ENCODE measurements around the gene SERINC2.

Gene SERINC2

GRCh38 chr1:31434101-31434871 lies 21.3 kb downstream of the SERINC2 start:
- DNase-seq (ENCODE audit: low spot score), result no peak

GRCh38 chr1:31434979-31435378 lies 22.0 kb downstream of the SERINC2 start:
- DNase-seq (ENCODE audit: low spot score), result no peak

- DNase-seq (ENCODE audit: low spot score), result no peak
Observed at GRCh38 chr1:31435471-31436409, 22.7 kb downstream of the SERINC2 start.

GRCh38 chr1:31436596-31437432 lies 23.8 kb downstream of the SERINC2 start:
- no peak for DNase-seq (ENCODE audit: low spot score)

GRCh38 chr1:31437433-31438037 lies 24.5 kb downstream of the SERINC2 start:
- no peak for DNase-seq (ENCODE audit: low spot score)

- DNase-seq (ENCODE audit: low spot score), result no peak
Observed at GRCh38 chr1:31439276-31439675, 26.3 kb downstream of the SERINC2 start.

GRCh38 chr1:31441073-31441472 lies 28.1 kb downstream of the SERINC2 start:
- no peak for DNase-seq (ENCODE audit: low spot score)

GRCh38 chr1:31441558-31441957 lies 28.5 kb downstream of the SERINC2 start:
- no peak for DNase-seq (ENCODE audit: low spot score)

GRCh38 chr1:31441970-31442647 lies 29.1 kb downstream of the SERINC2 start:
- DNase-seq (ENCODE audit: low spot score), result no peak

GRCh38 chr1:31442648-31442994 lies 29.6 kb downstream of the SERINC2 start:
- no peak for DNase-seq (ENCODE audit: low spot score)

- no peak for DNase-seq (ENCODE audit: low spot score)
Observed at GRCh38 chr1:31443673-31444072, 30.7 kb downstream of the SERINC2 start.

- no peak for DNase-seq (ENCODE audit: low spot score)
Observed at GRCh38 chr1:31444725-31445448, 31.9 kb downstream of the SERINC2 start.

GRCh38 chr1:31445951-31446350 lies 32.9 kb downstream of the SERINC2 start:
- no peak for DNase-seq (ENCODE audit: low spot score)

- no peak for DNase-seq (ENCODE audit: low spot score)
Observed at GRCh38 chr1:31447210-31447609, 34.2 kb downstream of the SERINC2 start.

GRCh38 chr1:31453384-31454079 lies 40.5 kb downstream of the SERINC2 start:
- no peak for DNase-seq (ENCODE audit: low spot score)

GRCh38 chr1:31458287-31458896 lies 45.4 kb downstream of the SERINC2 start:
- DNase-seq (ENCODE audit: low spot score), result no peak

- DNase-seq (ENCODE audit: low spot score), result no peak
Observed at GRCh38 chr1:31460027-31460426, 47.0 kb downstream of the SERINC2 start.

- DNase-seq (ENCODE audit: low spot score), result no peak
Observed at GRCh38 chr1:31467005-31467674, 54.1 kb downstream of the SERINC2 start.

- DNase-seq (ENCODE audit: low spot score), result no peak
Observed at GRCh38 chr1:31470794-31471315, 57.8 kb downstream of the SERINC2 start.
